ENCODE measurements around the gene DGAT2.
A peak's percentile ranks its signal among the peaks of the same experiment; 100 is the strongest.
"Not testable (repeated sequence)": the region's sequence is repeated elsewhere in the genome, so short reads cannot be mapped to it uniquely, and the experiment has no call there.

DGAT2 gene, protein sequence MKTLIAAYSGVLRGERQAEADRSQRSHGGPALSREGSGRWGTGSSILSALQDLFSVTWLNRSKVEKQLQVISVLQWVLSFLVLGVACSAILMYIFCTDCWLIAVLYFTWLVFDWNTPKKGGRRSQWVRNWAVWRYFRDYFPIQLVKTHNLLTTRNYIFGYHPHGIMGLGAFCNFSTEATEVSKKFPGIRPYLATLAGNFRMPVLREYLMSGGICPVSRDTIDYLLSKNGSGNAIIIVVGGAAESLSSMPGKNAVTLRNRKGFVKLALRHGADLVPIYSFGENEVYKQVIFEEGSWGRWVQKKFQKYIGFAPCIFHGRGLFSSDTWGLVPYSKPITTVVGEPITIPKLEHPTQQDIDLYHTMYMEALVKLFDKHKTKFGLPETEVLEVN

DNA sequence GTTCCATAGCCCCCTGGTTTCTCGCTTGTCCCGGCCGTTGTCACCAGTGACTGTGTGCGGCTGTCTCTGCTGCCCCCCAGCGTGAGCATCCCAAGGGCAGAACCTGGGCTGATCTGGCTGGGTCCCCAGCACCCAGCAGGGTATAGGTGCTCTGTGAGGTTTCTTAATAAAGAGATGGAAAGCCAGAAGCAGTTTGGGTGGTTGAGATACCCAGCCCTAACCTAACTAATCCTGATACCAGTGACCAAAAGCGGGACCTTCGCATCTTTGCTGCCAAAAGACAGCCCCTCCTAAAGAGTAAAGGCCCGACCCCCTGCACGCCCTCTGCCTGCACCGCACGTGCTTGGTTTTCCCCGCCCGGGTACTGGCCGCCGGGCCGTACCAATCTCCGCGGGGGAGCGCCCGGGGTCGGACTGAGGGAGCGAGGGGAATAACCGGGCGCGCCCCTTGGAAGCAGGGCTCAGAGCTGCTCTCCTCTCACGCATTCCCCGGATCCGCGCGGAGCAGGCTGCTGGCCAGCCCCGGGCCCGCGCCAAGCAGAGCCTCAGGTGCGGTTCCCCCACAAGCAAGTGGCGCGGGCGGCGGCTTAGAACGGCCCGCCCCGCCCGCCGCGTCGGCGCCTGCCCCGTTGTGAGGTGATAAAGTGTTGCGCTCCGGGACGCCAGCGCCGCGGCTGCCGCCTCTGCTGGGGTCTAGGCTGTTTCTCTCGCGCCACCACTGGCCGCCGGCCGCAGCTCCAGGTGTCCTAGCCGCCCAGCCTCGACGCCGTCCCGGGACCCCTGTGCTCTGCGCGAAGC, at the start of gene DGAT2:
DGAT2 (plus strand) TSS at position 667 of the 797 bp plus-strand sequence. CDS start 214 bp downstream, outside the sequence.
- peak; percentile 73 for DNase-seq

DNA sequence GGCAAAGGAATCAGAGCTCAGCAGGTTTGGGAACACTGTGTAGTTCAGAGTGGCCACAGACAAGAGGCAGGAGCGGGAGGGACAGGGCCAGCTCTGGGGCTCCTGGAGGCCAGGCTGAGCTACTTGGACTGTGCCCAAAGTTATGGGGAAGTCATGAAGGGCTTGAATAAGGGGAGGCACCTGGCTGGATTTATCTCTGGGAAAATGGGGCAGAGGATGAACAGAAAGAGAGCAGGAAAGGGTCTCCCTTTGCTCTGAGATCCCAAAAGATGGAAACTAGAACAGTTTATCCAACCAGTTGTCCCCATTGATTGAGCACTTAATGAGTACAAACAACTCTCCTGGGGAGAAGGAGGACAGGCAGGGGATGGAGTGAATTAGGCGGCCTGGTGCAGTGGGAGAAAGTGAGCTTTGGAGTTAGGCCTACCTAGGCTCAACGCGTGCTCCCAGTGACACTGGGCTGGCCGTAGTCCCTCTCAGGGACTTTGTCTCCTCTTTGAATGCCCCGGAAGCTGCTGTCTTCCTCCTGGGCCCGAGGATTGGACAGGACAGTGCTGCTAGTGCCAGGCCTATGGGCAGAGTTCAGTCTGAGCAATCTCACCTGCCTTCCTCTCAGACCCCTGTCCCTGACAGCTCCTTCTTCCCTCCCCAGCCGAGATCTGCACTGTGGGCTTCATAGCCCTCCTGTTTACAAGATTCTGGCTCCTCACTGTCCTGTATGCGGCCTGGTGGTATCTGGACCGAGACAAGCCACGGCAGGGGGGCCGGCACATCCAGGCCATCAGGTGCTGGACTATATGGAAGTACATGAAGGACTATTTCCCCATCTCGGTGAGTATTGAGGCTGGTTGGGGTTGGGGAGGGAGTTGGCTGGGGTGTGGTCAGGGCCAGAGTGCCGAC, 49.0 kb upstream of the DGAT2 start:
- no peak for DNase-seq

DNA sequence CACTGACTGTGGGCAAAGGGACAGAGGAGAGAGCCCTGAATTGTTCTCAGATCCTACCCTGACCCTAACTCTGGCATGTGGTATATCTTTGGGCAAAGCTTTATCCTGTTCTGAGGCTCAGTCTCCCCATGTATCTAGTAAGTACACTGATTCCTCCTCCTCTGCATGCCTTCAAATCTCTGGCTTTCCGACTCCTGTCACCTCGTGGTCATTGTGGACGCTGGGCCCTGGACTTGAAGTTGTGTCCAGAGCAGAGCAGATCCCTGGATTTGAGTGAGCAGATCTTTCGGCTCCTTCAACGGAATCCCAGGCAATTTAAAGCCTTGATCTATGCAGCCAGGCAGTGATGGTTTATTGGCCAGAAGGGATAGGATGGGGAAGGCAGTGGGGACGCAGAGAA, 47.9 kb upstream of the DGAT2 start:
- no peak for DNase-seq

DNA sequence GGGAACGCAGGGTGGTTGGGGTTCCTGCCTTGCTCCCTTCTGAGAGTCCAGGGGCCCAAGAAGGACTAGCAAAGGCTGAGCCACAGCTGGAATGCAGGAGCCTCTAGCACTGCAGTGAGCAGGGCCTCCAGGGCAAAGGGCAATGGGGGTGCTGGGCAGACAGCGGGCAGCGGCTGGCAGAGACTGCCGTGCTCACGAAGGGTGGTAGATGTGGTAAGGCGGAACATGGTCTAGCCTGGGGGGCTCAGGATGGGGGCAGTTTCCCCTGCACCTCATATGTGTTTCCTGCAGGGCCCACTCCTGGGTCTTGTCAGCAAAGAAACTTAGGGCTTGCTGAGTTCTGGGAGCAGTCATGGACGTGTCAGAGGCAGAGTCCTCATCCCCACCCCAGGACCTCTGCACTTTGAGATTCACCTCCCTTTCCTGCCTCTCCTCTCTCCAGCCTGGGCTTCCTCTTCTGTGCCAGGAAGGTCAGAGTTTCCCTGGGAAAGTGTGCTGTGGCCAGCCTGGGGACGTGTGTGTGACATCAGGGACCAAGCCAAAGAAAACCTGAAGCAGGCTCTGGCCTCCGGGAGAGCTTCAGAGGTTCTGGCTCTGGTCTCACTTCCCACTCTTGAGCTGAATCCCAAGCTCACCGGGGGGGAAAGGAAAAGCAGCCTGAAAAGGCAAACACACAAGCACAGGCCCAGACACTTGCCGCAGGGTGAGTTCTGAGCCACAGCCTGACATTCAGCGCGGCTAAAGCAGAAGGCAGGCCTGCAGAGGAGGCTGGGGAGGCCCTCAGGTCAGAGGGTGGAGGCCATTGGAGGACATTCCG, 46.5 kb upstream of the DGAT2 start:
- no peak for DNase-seq

DNA sequence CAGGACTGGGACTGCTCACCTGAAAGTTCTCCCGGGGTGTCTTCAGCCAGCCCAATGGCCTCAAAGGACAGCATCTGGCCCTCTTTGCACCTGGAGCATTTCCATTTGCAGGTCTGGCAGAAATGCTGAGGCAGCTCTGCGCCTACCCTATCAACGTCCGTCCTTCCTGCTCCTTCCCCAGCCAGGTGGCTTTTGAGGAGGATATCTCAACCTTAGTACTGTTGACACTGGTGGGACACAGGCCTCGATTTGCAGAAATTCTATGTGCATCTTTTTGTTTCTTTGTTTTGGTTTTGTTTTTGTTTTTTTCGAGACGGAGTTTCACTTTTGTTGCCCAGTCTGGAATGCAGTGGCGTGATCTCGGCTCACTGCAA, 45.9 kb upstream of the DGAT2 start:
- no peak for DNase-seq

DNA sequence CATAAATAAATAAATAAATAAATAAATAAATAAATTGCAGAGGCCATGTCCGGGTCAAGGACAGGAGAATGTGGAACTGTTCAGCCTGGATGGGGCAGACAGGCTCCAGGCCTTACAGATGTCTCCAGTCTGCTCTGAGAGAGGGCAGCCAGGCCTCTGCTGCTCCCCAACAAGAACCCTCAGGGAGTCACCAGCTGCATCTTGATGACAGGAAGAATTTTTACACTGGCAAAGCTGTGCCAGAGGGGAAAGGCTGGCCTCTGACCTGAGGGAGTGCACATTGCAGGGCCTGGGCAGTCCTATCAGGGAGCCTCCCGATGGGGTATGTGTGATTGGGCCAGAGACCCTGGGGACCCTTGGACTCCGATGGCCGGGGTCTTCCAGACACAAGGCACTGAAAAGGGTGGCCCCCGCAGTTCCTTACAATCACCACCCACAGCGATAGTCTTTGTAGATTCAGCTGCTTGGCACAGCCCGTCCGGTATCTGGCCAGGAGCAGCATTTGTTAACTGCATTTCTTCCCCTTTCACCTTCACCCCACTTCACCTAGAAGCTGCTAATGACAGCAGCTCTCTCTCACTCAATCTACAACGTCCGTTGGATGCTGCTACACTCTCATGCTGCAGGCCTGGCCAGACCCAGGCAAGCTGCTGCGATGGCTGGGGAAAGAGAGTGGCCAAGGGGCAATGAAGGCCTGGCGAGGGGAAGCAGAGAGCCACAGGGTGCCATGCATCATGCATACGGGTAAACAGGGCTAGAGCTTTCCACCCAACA, 42.8 kb upstream of the DGAT2 start:
- DNase-seq, result no peak

DNA sequence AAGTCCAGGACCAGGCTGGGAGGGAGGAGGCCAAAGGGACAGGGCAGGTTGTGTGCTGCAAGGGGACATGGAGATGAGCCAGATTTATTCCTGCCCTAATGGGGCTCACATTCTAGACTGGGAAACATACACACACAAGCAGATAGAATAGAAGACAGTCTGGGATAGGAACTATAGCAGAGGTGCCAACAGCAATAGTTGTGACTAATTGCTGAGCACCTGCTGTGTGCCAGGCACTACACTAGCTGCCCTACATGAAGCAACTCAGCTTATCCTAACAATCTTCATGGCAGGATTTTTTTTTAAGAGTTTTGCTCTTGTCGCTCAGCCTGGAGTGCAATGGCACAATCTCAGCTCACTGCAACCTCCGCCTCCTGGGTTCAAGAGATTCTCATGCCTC, 39.6 kb upstream of the DGAT2 start:
- no peak for DNase-seq

DNA sequence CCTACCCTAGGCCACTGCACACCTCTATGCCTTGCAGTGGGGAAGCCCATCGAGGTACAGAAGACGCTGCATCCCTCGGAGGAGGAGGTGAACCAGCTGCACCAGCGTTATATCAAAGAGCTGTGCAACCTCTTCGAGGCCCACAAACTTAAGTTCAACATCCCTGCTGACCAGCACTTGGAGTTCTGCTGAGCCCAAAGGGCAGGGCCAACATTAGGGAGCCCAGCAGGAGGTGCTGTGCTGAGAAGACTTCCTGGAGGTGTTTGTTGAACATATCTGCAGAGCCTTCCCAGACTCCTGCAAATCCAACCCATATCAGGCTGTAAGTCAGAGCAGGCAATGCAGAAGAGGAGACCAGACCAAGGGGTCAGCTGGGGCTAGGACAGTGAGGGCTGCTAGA, 37.5 kb upstream of the DGAT2 start:
- DNase-seq, result no peak

DNA sequence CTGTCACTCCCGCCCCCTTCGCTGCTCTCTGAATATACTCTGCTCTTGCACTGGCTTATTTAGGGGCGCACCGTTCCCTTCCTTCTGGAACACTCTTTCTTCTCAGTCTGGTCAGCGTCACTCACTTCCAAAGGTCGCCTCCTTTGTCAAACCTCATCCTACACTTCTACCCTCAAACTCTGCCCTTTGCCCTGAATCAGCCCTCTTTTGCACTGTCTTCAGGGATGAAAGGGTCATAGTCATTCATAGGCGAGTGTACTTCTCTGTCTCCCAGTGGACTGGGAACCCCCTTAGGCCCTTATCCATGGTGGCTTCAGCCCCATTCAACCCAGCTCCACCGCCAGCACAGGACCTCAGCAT, 35.5 kb upstream of the DGAT2 start:
- no peak for DNase-seq

DNA sequence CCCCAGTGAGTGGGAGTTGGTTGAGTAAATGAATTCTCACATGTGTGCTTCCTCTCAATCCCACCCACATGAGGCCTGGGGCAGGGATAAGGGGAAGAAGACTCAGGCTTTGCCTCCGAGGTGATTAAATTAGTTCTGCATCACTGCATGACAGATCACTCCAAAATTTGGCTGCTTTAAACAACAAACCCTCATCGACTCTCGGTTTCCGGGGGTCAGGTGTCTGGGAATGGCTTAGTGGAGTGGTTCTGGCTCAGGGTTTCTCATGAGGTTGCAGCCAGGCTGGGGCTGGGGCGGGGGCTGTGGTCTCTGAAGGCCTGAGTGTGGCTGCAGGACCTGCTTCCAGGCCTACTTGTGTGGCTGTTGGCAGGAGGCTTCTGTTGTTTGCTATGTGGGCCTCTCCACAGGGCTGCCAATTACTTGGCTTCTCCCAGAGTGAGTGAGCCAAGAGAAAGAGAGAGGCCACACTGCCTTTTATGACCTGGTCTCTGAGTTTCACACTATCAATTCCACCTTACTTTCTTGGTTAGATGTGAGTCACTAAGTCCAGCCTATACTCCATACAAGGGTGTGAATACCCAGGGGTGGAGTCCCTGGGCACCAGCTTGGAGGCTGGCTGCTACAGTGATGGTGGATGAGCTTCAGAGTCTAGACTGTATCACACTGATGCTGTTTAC, 35.0 kb upstream of the DGAT2 start:
- DNase-seq, result peak; percentile 84

DNA sequence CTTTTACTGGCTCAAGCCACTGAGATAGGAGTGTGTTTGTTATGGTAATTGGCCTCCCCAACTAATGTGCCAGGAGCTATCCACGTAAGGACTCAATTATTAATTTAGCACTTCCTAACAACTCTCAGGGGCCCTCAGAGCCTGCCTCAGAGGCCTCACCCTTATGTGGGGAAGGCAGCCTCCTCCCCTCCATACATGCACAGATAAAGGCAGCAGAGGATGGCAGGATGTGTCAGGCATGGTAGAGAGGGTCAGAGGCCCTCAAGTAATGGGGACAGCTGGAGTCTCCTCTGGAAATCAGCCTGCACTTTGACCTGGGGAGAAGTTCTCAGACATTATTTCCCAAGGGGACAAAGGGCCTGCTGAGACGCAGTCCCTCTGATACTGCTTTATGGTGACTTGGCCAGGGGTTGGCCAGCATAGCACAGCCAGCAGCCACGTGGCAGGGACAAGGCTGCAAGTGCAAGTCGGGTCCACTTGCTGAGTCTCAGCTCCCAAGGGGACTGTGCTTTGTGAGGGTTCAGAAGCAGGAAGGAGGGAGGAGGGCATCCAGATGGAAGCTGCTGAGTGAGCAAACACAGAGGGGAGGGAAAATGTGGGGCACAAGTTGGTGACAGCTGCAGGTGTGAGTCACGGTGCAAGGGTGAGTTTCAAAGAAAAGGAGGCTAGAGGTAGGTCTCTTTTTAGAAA, 33.9 kb upstream of the DGAT2 start:
- no peak for DNase-seq

DNA sequence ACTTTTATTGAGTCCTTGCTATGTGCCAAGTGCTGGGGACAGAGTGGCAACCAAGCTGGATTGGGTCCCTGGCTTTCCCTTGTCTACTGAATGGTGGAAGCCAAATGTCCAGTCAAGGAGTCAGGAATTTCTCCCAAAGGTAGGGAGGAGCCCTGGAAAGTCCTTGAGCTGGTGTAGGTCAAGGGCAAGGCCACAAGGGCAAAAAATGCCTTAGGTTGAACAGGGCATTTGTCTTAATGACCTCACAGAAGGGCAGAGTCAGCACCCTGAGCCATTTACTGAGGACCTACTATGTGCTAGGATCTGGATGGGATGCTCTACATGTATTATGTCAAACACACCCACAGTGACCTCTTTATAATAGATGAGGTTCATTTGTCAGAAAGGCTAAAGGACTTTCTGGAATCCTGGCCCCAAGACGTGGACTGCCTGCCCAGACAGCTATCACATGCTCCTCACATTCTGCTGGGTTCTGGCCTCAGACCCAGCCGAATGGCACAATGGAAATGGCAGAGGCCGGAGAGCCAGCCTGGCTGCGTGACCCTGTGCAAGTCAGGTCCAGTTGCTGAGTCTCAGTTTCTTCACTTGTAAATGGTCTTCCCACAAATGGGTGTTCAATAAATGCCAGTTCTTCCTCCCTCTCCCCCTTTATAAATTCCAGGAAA, 33.3 kb upstream of the DGAT2 start:
- no peak for DNase-seq

DNA sequence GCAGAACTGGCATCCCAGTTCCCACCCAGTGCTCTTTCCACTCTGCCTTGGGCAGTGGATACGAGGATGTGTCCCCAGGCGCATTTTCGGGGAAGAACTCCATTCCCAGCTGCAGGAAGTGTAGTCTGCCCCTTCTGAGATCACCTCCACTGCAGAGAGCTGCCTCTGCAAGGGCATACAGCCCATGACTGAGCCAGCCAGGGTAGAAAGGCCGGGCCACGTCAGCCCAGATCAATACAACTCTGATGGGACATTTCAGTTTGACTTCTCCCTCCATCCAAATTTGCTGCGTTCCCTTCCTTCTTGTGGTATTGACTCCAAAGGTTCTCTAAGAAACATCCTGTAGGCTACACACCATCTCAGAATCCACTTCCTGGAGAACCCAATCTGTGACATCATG, 31.3 kb upstream of the DGAT2 start:
- no peak for DNase-seq

DNA sequence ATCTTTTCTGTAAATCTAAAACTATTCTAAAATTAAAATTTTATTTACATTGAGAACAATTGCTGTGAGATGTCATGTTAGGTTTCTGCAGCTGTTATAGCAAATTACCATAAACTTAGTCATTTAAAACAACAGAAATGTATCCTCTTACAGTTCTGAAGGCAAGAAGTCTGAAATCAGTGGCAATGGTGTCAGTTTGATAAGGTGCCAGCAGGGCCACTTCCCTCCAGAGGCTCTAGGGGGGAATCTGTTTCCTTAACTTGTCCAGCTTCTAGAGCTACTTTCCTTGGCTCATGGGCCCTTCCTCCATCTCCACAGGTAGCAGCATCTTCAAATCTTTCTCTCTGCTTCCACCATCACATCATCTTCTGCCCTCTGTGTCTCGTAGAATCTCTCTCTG, 27.9 kb upstream of the DGAT2 start:
- DNase-seq, result no peak

DNA sequence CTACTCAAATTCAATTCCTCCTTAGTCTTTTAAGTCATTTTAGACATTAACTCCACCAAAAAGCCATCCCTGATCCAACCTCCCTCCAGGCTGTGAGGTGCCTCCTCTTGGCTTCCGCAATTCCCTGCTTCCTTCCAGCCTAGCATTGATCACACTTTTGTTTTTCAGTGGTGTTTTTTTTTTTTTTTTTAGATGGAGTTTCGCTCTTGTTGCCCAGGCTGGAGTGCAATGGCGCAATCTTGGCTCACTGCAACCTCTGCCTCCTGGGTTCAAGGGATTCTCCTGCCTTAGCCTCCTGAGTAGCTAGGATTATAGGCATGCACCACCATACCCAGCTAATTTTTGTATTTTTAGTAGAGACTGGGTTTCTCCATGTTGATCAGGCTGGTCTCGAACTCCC, 25.4 kb upstream of the DGAT2 start:
- not testable (repeated sequence) for DNase-seq

DNA sequence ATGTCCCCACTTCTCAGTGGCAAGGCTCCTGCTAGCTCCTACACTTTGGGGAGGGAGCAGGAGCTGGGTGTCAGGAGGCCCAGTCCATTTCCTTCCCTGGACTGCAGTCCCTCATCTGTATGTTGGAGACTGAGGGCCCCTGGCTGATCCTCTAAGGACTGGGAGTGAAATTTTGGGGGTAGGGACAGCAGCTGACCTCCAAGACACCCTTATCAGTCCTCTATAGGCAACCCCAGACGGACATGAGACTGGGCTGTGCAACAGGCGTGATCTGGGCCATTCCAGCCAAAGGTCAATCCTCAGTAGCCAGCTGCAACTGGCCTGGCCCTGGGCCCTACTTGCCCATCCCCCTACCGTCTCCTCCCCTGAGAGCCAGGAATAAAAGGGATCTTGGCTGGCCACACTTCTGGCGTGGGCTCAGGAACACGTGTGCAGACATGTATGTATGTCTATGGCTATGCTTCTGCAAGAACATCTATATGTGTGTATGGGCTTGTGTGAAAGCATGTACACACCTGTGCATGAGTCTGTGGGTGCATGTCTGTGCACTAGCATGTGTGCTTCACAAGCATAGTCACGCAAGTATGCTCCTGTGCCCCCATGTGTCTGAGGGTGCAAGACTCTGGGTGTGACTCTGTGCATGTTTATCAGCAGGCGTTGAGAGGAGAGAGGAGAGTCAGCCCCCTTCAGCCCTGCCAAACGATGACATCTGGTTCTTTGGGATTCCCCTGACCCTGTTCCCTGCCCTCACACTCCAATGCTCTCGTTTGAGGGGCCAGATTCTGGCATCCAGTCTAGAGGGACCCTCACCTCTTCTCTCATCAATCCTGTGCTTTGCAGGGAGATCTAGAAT, 24.6 kb upstream of the DGAT2 start:
- DNase-seq, result no peak

DNA sequence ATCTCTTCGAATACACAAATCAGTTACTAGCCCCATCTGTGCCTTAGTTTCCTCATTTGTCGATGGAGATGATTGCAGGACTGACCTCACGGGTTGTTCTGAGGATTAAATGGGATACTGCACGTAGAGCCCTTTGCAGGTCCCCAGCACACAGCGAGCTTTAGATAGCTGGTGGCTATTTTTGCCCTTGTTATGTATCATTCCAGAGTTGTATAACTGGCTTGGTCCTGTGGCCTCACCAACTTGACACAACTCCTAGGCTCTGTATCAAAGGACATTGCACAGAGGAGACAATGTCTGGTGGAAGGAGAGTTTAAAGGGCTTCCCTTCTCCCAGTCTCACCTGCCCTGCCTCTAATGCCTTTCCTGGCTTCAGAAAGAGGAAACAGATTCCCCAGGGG, 22.8 kb upstream of the DGAT2 start:
- no peak for DNase-seq

DNA sequence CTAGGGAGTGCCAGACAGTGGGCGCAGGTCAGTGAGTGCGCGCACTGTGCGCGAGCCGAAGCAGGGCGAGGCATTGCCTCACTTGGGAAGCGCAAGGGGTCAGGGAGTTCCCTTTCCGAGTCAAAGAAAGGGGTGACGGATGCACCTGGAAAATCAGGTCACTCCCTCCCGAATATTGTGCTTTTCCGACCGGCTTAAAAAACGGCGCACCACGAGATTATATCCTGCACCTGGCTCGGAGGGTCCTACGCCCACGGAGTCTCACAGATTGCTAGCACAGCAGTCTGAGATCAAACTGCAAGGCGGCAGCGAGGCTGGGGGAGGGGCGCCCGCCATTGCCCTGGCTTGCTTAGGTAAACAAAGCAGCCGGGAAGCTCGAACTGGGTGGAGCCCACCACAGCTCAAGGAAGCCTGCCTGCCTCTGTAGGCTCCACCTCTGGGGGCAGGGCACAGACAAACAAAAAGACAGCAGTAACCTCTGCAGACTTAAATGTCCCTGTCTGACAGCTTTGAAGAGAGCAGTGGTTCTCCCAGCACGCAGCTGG, 19.8 kb upstream of the DGAT2 start:
- DNase-seq, result not testable (repeated sequence)

DNA sequence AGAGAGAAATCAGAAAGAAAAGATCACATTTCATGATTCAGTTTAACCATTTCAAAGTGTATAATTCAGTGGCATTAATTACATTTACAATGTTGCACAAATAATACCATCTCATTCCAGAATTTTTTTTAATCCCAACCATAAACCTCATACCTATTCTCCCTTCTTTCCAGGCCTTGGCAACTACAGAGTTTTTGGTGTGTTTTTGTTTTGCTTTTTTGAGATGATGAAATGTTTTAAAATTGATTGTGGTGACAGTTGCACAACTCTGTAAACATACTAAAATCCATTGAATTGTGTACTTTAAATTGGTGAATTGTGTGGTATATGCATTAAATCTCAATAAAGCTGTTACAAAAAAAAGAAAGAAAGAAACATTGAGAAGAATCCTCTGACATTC, 13.6 kb upstream of the DGAT2 start:
- DNase-seq, result not testable (repeated sequence)

All from suppressor macrophage treated with lipopolysaccharide for 4 hours (primary cell).